H9 (cell line): ENCODE data around the gene SMAD3. TPM values are rescaled to one million over a fixed set of nuclear protein-coding genes. Genes with fewer than 3 reads are reported as not detected.

Experiments used
- DNase-seq: peaks from one replicate; pipeline ENCODE4 v3.0.0-alpha.2; 2017
- H2AFZ ChIP-seq: one replicate; pipeline ENCODE4 v1.6.1; 2013; ENCODE audit warnings: mild to moderate bottlenecking, low read length, control low read depth, moderate library complexity
- H2AK5ac ChIP-seq: 2 replicates; pipeline ENCODE4 v1.6.1; 2013; ENCODE audit warnings: low read length, control low read depth, mixed read lengths; ENCODE audit not compliant: insufficient read length
- H2BK120ac ChIP-seq: one replicate; pipeline ENCODE4 v1.6.1; 2013; ENCODE audit warnings: low read depth, mild to moderate bottlenecking, low read length, control low read depth, inconsistent platforms; ENCODE audit not compliant: poor library complexity, severe bottlenecking
- H2BK12ac ChIP-seq: 2 replicates; pipeline ENCODE4 v1.6.1; 2013; ENCODE audit warnings: low read length, control low read depth, mixed read lengths, low read depth; ENCODE audit not compliant: insufficient read length
- H2BK15ac ChIP-seq: 2 replicates; pipeline ENCODE4 v1.6.1; 2013; ENCODE audit warnings: low read depth, low read length, control low read depth
- H2BK20ac ChIP-seq: one replicate; pipeline ENCODE4 v1.6.1; 2013; ENCODE audit warnings: low read depth, mild to moderate bottlenecking, low read length, control low read depth, inconsistent platforms; ENCODE audit not compliant: poor library complexity, severe bottlenecking
- H2BK5ac ChIP-seq: 2 replicates; pipeline ENCODE4 v1.6.1; 2013; ENCODE audit warnings: low read length, control low read depth, mixed read lengths; ENCODE audit not compliant: insufficient read length
- H3K14ac ChIP-seq: 2 replicates; pipeline ENCODE4 v1.6.1; 2013; ENCODE audit warnings: low read length, control low read depth; ENCODE audit not compliant: insufficient read depth
- H3K18ac ChIP-seq: 2 replicates; pipeline ENCODE4 v1.6.1; 2013; ENCODE audit warnings: low read depth, mild to moderate bottlenecking, mixed read lengths, low read length, control low read depth; ENCODE audit not compliant: insufficient read length
- H3K23ac ChIP-seq: 2 replicates; pipeline ENCODE4 v1.6.1; 2013; ENCODE audit warnings: low read length, control low read depth, mixed read lengths, low read depth; ENCODE audit not compliant: insufficient read length
- H3K23me2 ChIP-seq: 2 replicates; pipeline ENCODE4 v1.6.1; 2013; ENCODE audit warnings: low read depth, mild to moderate bottlenecking, mixed read lengths, low read length, control low read depth; ENCODE audit not compliant: insufficient read length, poor library complexity, severe bottlenecking
- H3K27ac ChIP-seq: 2 replicates; pipeline ENCODE4 v1.5.1; 2013; ENCODE audit warnings: low read length, control low read depth, mixed read lengths, low read depth; ENCODE audit not compliant: insufficient read length
- H3K27me3 ChIP-seq: 2 replicates; pipeline ENCODE4 v1.6.1; 2013; ENCODE audit warnings: low read length, control low read depth, inconsistent platforms; ENCODE audit not compliant: insufficient read depth
- H3K4ac ChIP-seq: 2 replicates; pipeline ENCODE4 v1.6.1; 2013; ENCODE audit warnings: low read depth, mild to moderate bottlenecking, control low read depth, inconsistent platforms, low read length, moderate library complexity
- H3K4me1 ChIP-seq: 2 replicates; pipeline ENCODE4 v1.6.1; 2013; ENCODE audit warnings: low read length, control low read depth, inconsistent platforms; ENCODE audit not compliant: insufficient read depth
- H3K4me2 ChIP-seq: 2 replicates; pipeline ENCODE4 v1.6.1; 2013; ENCODE audit warnings: low read length, control low read depth, mixed read lengths; ENCODE audit not compliant: insufficient read length, insufficient read depth
- H3K56ac ChIP-seq: 2 replicates; pipeline ENCODE4 v1.6.1; 2013; ENCODE audit warnings: low read depth, mild to moderate bottlenecking, mixed read lengths, low read length, control low read depth; ENCODE audit not compliant: insufficient read length
- H3K79me1 ChIP-seq: 2 replicates; pipeline ENCODE4 v1.6.1; 2013; ENCODE audit warnings: low read depth, mild to moderate bottlenecking, moderate library complexity, low read length, control low read depth, inconsistent platforms; ENCODE audit not compliant: insufficient read depth, poor library complexity, severe bottlenecking
- H3K79me2 ChIP-seq: 2 replicates; pipeline ENCODE4 v1.6.1; 2013; ENCODE audit warnings: low read length, control low read depth, inconsistent platforms; ENCODE audit not compliant: insufficient read depth
- H3K9ac ChIP-seq: 2 replicates; pipeline ENCODE4 v1.6.1; 2013; ENCODE audit warnings: low read length, control low read depth, mixed read lengths; ENCODE audit not compliant: insufficient read length; ENCODE audit errors: extremely low read depth
- H3K9me3 ChIP-seq: one replicate; pipeline ENCODE4 v1.6.1; 2013; ENCODE audit warnings: low read depth, low read length, inconsistent platforms; ENCODE audit not compliant: control insufficient read depth
- H3T11ph ChIP-seq: one replicate; pipeline ENCODE4 v1.6.1; 2013; ENCODE audit warnings: mild to moderate bottlenecking, low read length, control low read depth, inconsistent platforms
- H4K20me1 ChIP-seq: one replicate; pipeline ENCODE4 v1.6.1; 2013; ENCODE audit not compliant: control insufficient read depth, insufficient read length, insufficient read depth
- H4K5ac ChIP-seq: 2 replicates; pipeline ENCODE4 v1.6.1; 2013; ENCODE audit warnings: low read depth, mild to moderate bottlenecking, mixed read lengths, low read length, control low read depth; ENCODE audit not compliant: insufficient read length
- H4K8ac ChIP-seq: replicated peaks from 2 replicates; pipeline ENCODE4 v1.6.1; 2013; ENCODE audit warnings: low read length, control low read depth, mixed read lengths, low read depth; ENCODE audit not compliant: insufficient read length
- H4K91ac ChIP-seq: 2 replicates; pipeline ENCODE4 v1.6.1; 2013; ENCODE audit warnings: low read depth, mild to moderate bottlenecking, moderate library complexity, mixed read lengths, low read length, control low read depth; ENCODE audit not compliant: insufficient read length
- H3K27ac Mint-ChIP-seq, 3 experiments: 2 replicates in 2 of 3; 3 replicates in 1 of 3; pipeline ENCODE4 v1.8.0; 2020 to 2021; ENCODE audit warnings: mixed read lengths in 3 of 3, mild to moderate bottlenecking in 1 of 3, moderate library complexity in 1 of 3
- H3K27me3 Mint-ChIP-seq: 2 replicates; pipeline ENCODE4 v1.8.0; 2021; ENCODE audit warnings: low read depth, mild to moderate bottlenecking, moderate library complexity, mixed read lengths
- H3K36me3 Mint-ChIP-seq, 3 experiments: 2 replicates in 2 of 3; 3 replicates in 1 of 3; pipeline ENCODE4 v1.8.0; 2020 to 2021; ENCODE audit warnings: low read depth in 3 of 3, mixed read lengths in 3 of 3; ENCODE audit not compliant: insufficient read depth in 1 of 3
- H3K4me1 Mint-ChIP-seq, 2 experiments: 2 replicates each; pipeline ENCODE4 v1.8.0; 2020; ENCODE audit warnings: mixed read lengths in 2 of 2
- H3K4me3 Mint-ChIP-seq, 2 experiments: 2 replicates in 1 of 2; 3 replicates in 1 of 2; pipeline ENCODE4 v1.8.0; 2020 to 2021; ENCODE audit warnings: mild to moderate bottlenecking in 2 of 2, mixed read lengths in 2 of 2, moderate library complexity in 1 of 2
- H3K9me3 Mint-ChIP-seq, 2 experiments: 2 replicates in 1 of 2; 3 replicates in 1 of 2; pipeline ENCODE4 v1.8.0; 2020; ENCODE audit warnings: mild to moderate bottlenecking in 2 of 2, mixed read lengths in 2 of 2, moderate library complexity in 1 of 2
- CTCF ChIP-seq: fragments of 200-600 bp; sonication (generic); conservative IDR thresholded peaks from 3 replicates; pipeline ENCODE4 v1.8.0; 2021; ENCODE audit warnings: antibody characterized with exemption, mild to moderate bottlenecking
- WGBS: extraction: QIAGEN DNeasy Blood & Tissue Kit; methylation state at CpG from one replicate; pipeline ENCODE4 v1.1.7; 2013; ENCODE audit warnings: missing lambda C conversion rate, low lambda C conversion rate, mixed read lengths; ENCODE audit not compliant: insufficient read length; ENCODE audit errors: extremely low coverage; 5-methylcytosine and 5-hydroxymethylcytosine counted together
- total RNA-seq: library from RNA; stranded (reverse); gene quantifications from 2 replicates; pipeline ENCODE4 v1.2.1, GENCODE V29; 2021

The SMAD3 gene
- total RNA-seq, 1 experiment from 2014 or later, result 26.7 TPM

- DNase-seq, result no peak
- Histone ChIP-seq H3T11ph (no peak overlapping the region), H3K79me1 (no peaks in the 10 kb centered on the region), H2BK20ac (no peak overlapping the region), H4K5ac (no peak overlapping the region), H3K9me3 (no peaks in the 10 kb centered on the region), H3K56ac (no peak overlapping the region), H3K14ac (no peak overlapping the region), H2BK12ac (no peak overlapping the region), H4K91ac (no peak overlapping the region), H2BK15ac (no peak overlapping the region), H2BK120ac (no peak overlapping the region), H4K8ac (no peak overlapping the region), H3K23me2 (peaks cover 27% of the 10 kb centered on the region), H3K4me1 (peaks cover 11% of the 10 kb centered on the region; the same call in 1 of the 2 replicates), H2BK5ac (no peak overlapping the region), H2AFZ (no peak overlapping the region), H3K4ac (no peak overlapping the region), H3K27me3 (peaks cover 9% of the 10 kb centered on the region), H4K20me1 (peaks cover 2% of the 10 kb centered on the region), H3K9ac (no peak overlapping the region), H3K79me2 (no peaks in the 10 kb centered on the region), H3K27ac (no peak overlapping the region), H3K23ac (no peak overlapping the region), H3K4me2 (no peak overlapping the region), H2AK5ac (no peak overlapping the region), H3K18ac (no peak overlapping the region)
- Mint-ChIP-seq H3K27me3 (peaks cover 19% of the 10 kb centered on the region), H3K27ac (no peak overlapping the region), H3K36me3 (peaks cover 2 to 11% (median 6%) of the 10 kb centered on the region in 3 experiments; a peak in 5 of 7 replicates), H3K4me1 (peaks cover 48 to 52% of the 10 kb centered on the region in 2 experiments), H3K9me3 (no peaks in the 10 kb centered on the region; a peak in 1 of 5 replicates), H3K4me3 (no peak overlapping the region)
- TF ChIP-seq CTCF, result no peak
- WGBS, result no CpG with 5 or more reads among the region's 6 CpGs
Measured at GRCh38 chr15:67068710-67069400, 3.5 kb downstream of the SMAD3 start.
